Caki2 (cell line): ENCODE data around the gene FXN. TPM values are rescaled to one million over a fixed set of nuclear protein-coding genes. Genes with fewer than 3 reads are reported as not detected.
"Not testable (repeated sequence)": the region's sequence is repeated elsewhere in the genome, so short reads cannot be mapped to it uniquely, and the experiment has no call there.

Source experiments
- DNase-seq: peaks from one replicate; pipeline ENCODE4 v3.0.0-alpha.2; 2015; ENCODE audit warnings: low read depth
- in situ Hi-C: cut with HindIII; loops from 2 replicates; pipeline ENCODE4 v1.10.0; 2016; ENCODE audit warnings: low sequenced_read_pairs, low pct_unique_long_range_greater_than_20kb, mixed read lengths
- total RNA-seq: library from RNA; depleted of rRNA; stranded (reverse); fragments of >200 nt; shearing (Covaris generic); gene quantifications from 2 replicates; pipeline ENCODE4 v1.2.3, GENCODE V29; 2014; ENCODE audit warnings: low replicate concordance

The FXN gene
- total RNA-seq, 1 experiment from 2014 or later: 2.8 TPM

DNA sequence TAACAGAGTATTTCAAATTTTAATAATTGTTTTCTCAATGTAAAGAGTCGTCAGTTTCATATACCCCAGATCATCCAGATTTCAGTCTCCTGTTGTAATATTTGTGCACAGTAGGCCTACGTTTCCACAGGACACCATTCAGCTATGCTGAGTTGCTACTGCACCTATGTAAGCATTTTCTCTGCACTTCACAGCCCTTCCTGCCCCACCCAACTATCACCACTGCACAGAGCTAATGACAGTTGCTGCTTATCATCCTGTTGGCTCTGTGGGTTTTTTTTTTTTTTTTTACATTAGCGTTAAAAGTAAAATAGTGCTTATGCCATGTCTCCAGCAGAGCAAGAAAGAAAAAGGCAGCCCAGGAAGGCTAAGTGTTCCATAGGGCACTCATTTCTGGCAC is 15.7 kb upstream of the FXN start:
- in situ Hi-C loops: no loop called here
- no peak for DNase-seq

DNA sequence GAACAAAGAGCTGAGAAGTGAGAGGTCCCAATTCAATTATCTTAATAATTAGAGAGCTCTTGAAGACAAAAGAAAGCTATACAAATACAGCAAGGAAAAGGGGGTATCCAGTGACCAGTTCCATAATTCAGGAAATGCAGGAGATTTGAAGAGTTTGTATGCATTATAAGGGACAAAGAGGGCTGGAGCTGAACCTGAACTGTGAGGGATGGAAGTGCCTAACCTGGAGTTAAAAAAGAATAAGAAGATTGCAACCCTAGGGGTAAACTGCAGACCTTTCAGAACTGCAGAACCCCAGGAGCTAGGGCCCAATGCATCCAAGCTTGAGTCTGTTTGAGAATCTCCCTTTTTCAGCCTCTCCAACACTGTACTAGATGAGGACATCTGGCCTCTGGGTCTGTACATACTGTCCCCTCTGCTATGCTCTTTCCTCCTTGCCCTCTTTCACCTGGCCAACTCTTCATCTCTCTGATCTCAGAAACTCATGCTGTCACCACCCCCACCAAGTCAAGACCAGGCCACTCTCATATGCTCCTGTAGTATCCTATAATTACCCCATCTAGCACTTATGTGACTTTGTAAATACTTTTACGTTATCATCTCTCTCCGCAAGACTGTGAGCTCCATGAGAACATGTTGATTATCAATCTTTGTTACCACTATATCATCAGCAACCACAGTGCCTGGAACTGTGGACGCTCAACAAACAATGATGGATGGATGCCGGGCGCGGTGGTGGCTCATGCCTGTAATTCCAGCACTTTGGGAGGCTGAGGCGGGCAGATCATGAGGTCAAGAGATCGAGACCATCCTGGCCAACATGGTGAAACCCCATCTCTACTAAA is 15.0 kb upstream of the FXN start:
- no peak for DNase-seq
- in situ Hi-C loops: no loop called here

DNA sequence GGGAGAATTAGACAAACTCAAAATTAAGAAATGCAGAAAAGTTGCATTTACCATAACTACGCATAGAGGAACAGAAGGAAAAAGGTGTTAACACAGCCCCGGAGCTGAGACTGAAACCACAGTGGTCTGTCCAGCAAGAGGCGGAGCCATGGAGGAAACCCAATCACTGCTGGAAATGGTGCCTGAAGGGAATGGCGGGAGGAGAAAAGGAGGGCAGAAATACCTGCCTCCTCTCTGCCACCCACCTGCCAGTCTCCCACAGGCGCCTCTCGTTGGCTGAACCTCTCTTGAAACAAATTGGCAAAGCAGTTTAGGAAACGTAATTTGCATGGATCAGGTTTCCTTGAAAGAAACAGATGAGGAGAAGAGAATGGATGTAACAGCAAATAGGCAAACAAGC is 11.9 kb upstream of the FXN start:
- in situ Hi-C loops: no loop called here
- DNase-seq: no peak

DNA sequence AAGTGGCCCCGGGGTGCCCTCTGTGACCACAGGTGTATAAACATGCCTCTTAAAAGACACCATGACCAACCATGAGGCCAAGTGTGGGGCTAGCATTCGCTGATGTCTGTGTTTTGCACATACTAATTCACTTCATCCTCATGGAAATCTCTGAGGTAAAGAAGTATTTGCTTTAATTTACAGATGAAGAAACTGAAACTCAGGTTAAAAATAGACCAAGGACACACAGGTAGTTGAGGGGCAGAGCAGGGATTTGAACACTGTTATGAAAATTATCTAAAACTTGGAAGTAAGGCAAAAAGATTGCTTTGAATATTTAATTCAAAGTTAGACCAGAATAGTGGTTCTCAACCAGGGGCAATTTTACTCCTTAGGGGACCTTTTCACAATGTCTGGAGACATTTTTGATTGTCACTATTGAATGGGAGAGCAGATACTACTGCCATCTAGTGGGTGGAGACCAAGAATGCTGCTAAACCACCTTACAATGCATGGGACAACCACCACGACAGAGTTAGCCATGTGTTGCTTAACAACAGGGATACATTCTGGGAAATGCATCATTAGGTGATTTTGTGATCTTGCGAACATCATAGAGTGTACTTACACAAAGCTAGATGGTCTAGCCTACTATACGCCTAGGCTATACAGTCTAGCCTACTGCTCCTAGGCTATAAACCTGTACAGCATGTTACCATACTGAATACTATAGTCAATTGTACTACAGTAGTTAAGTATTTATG is 8.0 kb upstream of the FXN start:
- no peak for DNase-seq
- in situ Hi-C loops: no loop called here

DNA sequence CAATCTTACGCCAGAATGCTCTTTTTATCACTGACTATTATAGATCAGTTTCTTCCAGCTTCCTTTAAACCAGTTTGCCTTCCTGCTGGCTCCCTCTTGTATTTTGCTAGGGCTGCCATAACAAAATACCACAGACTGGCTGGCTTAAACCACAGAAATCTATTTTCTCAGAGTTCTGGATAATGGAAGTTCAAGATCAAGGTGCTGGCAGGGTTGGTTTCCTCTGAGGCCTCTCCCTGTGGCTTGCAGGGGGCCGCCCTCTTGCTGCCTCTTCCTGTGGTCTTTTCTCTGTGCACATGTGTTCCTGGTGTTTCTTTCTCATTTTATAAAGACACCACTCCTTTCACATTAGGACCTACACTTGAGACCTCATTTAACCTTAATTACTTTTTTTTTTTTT is 6.8 kb upstream of the FXN start:
- in situ Hi-C loops: no loop called here
- DNase-seq: no peak

DNA sequence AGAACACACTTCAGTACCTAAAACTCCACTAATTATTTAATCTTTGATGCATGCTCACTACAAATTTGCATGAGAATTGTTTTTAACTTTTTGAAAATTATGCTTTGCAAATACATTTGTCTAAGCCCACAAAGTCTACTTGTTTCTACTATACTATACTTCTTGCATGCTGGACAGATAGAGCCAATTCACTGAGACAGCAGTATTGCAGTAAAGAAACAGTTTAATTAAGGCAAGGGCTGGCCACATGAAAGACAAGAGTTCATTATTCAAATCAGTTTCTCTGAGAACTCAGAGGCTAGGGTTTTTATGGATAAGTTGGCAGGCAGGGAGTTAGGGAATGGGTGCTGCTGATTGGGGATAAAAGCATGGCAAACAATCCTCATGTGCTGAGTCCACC is 6.0 kb upstream of the FXN start:
- DNase-seq: no peak
- in situ Hi-C loops: no loop called here

DNA sequence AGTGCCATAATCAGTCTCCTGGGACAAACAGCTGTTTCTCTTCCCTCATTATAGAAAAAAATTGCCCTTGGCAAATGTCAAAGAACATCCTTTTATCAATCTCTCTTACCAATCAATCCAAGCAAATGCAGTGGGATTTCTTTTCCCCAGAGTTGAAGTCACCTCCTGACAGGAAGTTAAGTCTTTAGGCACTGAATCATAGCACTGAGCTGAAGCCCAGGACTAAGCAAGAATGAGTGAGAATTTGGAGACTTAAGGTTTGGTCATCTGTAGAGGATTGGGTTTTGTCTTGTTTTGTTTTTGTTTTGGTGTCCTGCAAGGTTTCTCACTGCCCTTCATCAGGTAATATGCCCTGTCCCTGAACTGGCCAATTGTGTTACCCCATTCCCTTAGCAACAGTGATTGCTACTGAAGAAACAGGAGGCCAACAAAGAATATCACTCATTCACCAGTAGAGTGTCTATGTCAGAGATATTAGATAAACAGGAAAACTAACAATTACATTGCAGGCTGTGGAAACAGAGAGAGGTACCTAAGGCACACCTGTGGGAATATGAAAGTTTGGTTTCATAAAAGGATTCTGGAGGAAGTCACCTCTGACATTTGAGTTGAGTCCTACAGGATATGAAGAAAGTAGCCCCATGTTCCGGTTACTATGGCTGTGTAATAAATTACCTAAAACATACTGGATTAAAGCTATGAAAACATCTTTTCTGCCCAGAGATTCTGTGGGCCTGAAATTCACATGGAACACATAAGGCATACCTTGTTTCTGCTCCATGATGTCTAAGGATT is 4.5 kb upstream of the FXN start:
- no peak for DNase-seq
- in situ Hi-C loops: no loop called here

DNA sequence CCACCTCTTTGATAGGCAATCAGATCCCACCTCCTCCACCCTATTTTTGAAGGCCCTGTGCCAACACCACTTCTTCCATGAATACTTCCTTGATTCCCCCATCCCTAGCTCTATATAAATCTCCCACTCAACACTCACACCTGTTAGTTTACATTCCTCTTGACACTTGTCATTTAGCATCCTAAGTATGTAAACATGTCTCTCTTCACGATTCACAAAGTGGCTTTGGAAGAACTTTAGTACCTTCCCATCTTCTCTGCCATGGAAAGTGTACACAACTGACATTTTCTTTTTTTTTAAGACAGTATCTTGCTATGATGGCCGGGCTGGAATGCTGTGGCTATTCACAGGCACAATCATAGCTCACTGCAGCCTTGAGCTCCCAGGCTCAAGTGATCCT is 1.5 kb upstream of the FXN start:
- in situ Hi-C loops: no loop called here
- DNase-seq: no peak

DNA sequence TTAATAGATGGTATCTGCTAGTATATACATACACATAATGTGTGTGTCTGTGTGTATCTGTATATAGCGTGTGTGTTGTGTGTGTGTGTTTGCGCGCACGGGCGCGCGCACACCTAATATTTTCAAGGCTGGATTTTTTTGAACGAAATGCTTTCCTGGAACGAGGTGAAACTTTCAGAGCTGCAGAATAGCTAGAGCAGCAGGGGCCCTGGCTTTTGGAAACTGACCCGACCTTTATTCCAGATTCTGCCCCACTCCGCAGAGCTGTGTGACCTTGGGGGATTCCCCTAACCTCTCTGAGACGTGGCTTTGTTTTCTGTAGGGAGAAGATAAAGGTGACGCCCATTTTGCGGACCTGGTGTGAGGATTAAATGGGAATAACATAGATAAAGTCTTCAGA is 757 bp downstream of the FXN start:
- DNase-seq: no peak

DNA sequence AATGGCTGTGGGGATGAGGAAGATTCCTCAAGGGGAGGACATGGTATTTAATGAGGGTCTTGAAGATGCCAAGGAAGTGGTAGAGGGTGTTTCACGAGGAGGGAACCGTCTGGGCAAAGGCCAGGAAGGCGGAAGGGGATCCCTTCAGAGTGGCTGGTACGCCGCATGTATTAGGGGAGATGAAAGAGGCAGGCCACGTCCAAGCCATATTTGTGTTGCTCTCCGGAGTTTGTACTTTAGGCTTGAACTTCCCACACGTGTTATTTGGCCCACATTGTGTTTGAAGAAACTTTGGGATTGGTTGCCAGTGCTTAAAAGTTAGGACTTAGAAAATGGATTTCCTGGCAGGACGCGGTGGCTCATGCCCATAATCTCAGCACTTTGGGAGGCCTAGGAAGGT is 1.2 kb downstream of the FXN start:
- in situ Hi-C loops: no loop called here
- DNase-seq: no peak

More for the DNA sequence above, 757 bp downstream of the FXN start:
- in situ Hi-C loops: no loop called here

DNA sequence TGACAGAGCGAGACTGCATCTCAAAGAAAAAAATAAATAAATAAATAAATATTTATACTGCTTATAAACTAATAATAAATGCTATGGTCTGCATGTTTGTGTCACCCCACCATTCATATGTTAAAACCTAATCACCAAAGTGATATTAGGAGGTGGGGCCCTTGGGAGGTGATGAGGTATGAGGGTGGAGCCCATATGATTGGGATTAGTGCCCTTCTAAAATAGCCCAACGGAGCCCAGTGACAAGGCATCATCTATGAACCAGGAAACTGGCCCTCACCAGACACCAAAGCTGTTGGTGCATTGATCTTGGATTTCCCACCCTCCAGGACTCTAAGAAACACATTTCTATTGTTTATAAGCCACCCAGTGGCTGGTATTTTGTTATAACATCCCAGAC is 5.1 kb downstream of the FXN start:
- in situ Hi-C loops: no loop called here
- no peak for DNase-seq

DNA sequence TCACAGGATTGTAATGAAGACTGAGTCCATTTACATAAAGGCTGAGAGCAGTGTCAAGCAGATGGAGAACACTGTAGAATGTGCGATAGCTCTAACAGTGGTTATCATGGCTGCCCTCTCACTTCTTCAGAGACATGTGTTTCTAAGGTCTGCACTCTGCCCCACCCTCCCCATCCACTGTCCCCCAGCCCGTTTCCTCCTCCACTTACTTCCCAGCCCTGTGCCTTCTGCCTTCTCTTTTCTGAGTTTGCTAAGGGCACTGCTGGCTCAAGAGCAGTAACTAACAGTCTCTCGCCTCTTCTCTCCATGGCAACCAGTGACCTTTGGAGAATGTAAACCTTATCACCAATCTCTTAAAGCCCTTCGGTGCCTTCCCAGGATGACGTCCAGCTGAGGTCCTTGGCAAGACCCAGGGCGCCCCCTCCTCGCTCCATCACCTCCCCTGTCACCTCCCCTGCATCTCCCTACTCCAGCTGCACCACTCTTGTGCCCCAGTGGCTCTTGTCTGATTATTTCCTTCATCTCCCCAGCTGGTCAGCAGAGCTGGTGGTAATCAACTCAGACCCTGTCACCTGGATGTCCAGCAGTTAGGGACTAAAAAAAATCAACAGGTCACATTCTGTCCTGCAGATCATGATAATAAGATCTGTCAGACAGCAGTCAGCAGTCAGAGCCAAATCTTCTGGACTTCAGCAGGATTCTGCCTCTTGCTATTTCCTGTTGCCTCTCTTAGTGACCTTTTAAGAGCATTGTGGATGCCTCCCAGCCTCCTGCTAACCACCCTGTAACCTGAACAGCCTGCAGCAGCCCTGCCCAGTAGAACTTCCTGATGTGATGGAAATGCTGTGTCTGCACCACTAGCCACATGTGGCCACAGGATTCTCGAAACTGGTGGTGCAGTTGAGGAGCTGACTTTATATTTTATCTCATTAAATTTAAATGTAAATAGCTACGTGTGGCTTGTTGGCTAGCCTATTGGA is 9.0 kb downstream of the FXN start:
- peak; percentile 14 for DNase-seq

DNA sequence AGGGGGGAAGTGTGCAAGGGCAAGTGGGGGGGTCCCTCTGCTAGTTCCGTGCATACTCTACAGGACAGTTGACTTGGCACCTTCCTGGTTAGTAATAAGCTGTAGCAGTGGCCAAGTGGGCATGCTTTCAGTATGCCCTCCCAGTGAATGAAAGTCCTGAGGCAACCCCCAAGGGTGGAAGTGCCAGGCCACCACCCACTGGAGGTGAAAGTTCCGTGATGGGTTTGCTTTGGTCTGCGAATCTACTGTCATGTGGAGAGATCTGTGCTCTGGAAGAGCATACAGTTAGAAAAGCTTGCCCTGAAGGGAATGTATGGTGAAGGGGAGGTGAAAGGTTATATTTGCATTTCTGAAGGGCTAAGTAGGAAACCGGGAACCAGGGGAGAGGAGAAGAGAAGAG is 10.3 kb downstream of the FXN start:
- in situ Hi-C loops: no loop called here
- DNase-seq: no peak

More for the DNA sequence above, 9.0 kb downstream of the FXN start:
- in situ Hi-C loops: no loop called here

DNA sequence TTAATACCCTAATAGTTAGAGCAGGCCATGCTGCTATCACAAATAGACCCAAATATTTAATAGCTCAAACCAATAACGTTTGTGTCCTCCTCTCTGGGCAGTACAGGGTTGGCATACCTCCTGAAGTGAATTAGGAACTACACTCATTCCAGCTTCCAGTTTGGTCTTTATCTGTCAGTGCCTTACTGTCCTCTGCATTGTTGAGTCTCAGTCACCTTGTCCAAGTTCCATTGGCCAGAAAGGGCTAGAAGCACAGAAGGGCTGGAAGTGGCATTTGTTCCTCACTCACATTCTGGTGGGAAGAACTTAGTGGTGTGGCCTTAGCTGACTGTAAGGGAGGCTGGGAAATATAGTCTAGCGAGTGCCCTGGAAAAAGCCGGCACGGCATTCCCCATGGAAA is 11.2 kb downstream of the FXN start:
- no peak for DNase-seq
- in situ Hi-C loops: no loop called here

DNA sequence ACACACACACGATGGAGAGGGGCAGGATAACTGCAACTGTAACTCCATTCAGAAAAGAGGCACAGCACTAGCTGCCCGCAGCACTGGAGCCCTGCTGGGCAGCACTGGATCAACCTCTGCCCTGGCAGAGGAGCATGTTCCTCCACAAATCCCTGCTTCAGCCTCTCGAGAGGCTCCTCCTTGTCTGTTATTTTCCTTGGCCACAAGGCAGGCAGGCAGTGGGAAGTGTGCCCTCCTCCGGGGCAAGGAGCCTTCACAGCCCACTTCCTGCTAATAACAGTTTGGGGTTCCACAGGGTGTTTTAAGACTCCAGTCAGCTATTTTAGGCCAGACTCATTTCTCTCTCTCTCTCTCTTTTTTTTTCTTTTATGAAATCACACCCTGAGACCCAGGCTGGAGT is 11.8 kb downstream of the FXN start:
- DNase-seq: no peak
- in situ Hi-C loops: no loop called here

DNA sequence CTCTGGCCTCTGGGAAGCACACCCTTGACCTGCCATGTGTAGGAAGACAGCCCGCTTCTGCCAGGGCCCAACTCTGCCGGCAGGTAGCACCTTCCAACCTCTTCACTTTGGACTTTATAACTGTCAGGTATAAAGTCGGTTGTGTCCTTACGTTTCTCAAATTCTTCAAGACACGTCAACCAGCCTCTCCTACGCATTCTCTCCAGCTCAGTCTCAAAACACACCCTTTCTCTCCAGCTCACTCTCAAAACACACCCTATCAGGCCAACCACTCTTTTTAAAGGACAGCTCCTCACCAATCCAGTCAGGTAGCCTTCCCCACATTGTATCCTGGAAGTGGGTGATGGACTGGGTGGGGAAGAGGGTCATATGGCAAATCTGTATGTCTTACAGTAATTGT is 13.5 kb downstream of the FXN start:
- in situ Hi-C loops: no loop called here
- no peak for DNase-seq

DNA sequence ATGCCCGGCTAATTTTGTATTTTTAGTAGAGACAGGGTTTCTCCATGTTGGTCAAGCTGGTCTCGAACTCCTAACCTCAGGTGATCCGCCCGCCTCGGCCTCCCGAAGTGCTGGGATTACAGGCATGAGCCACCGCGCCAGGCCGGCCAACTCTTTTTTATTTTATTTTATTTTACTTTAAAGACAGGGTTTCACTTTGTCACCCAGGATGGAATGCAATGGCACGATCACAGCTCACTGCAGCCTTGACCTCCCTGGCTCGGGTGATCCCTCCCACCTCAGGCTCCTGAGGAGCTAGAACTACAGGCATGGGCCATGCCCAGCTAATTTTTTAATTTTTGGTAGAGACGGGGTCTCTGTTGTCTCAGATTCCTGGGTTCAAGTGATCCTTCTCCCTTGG is 15.4 kb downstream of the FXN start:
- in situ Hi-C loops, DNase-seq: not testable (repeated sequence)

DNA sequence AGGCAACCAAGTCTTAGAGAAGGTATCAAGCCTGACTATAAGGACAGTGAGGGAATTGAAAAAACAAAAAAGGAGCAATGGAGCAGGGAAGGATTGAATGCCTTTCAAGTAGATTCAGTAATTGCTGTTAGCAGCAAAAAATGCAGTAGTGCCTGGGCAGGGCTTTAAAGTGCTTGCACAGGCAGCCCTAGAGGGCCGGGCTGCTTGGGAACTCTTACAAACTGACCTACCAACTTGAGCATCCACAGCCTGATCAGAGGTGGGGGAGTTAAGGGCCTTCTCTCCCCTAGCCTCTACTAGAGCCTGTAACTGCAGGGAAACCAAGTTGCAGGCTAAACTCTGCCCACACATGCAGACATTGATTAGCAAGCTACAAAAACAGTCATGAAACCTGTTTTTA is 19.4 kb downstream of the FXN start:
- DNase-seq: no peak
- in situ Hi-C loops: no loop called here
